OCI-LY1 (cell line): Measurements from ENCODE around the gene MYL3.

Experiments
- H2AFZ ChIP-seq: fragments of 200-600 bp; sonication (generic), shearing (Covaris generic); 2 replicates; pipeline ENCODE4 v1.6.0; 2014; ENCODE audit warnings: antibody characterized with exemption, mild to moderate bottlenecking, low read length
- H3F3A ChIP-seq: fragments of 200-600 bp; sonication (generic), shearing (Covaris generic); 2 replicates; pipeline ENCODE4 v1.6.0; 2014; ENCODE audit warnings: mild to moderate bottlenecking, antibody characterized with exemption, low read length, moderate library complexity; ENCODE audit not compliant: insufficient read depth
- H3K27ac ChIP-seq: fragments of 200-600 bp; sonication (generic); 2 replicates; pipeline ENCODE4 v1.5.1; 2014; ENCODE audit warnings: low read length, mixed run types, mild to moderate bottlenecking, low read depth; ENCODE audit not compliant: poor library complexity, severe bottlenecking
- H3K27me3 ChIP-seq: fragments of 200-600 bp; sonication (generic); 2 replicates; pipeline ENCODE4 v1.6.0; 2014; ENCODE audit warnings: antibody characterized with exemption, mild to moderate bottlenecking, low read length, moderate library complexity; ENCODE audit not compliant: insufficient read depth
- H3K36me3 ChIP-seq: fragments of 200-600 bp; sonication (generic); 2 replicates; pipeline ENCODE4 v1.6.1; 2014; ENCODE audit warnings: mild to moderate bottlenecking, antibody characterized with exemption, low read length, moderate library complexity, mixed read lengths; ENCODE audit not compliant: insufficient read depth
- H3K4me1 ChIP-seq: fragments of 200-600 bp; sonication (generic); 2 replicates; pipeline ENCODE4 v1.5.1; 2014; ENCODE audit warnings: mild to moderate bottlenecking, low read length, moderate library complexity; ENCODE audit not compliant: insufficient read depth, severe bottlenecking
- H3K4me2 ChIP-seq: fragments of 200-600 bp; sonication (generic), shearing (Covaris generic); 2 replicates; pipeline ENCODE4 v1.6.1; 2014; ENCODE audit warnings: low read length
- H3K4me3 ChIP-seq: fragments of 200-600 bp; sonication (generic); 2 replicates; pipeline ENCODE4 v1.5.1; 2014; ENCODE audit warnings: low read length, low read depth, mild to moderate bottlenecking, mixed read lengths; ENCODE audit not compliant: poor library complexity, severe bottlenecking
- H3K79me2 ChIP-seq: fragments of 200-600 bp; shearing (Covaris generic); 2 replicates; pipeline ENCODE4 v1.6.1; 2016; ENCODE audit warnings: mixed run types, low read length, mixed read lengths; ENCODE audit not compliant: insufficient read depth
- H3K9ac ChIP-seq: fragments of 200-600 bp; sonication (generic), shearing (Covaris generic); 2 replicates; pipeline ENCODE4 v1.6.1; 2014; ENCODE audit warnings: mild to moderate bottlenecking, low read length, mixed read lengths
- H3K9me2 ChIP-seq: fragments of 200-600 bp; sonication (generic), shearing (Covaris generic); 2 replicates; pipeline ENCODE4 v1.6.1; 2014; ENCODE audit warnings: low read depth, mild to moderate bottlenecking, low read length, mixed read lengths
- H3K9me3 ChIP-seq: fragments of 200-600 bp; shearing (Covaris generic); 2 replicates; pipeline ENCODE4 v1.6.1; 2014; ENCODE audit warnings: low read length, mixed read lengths
- H4K20me1 ChIP-seq: fragments of 200-600 bp; sonication (generic), shearing (Covaris generic); 2 replicates; pipeline ENCODE4 v1.6.0; 2016; ENCODE audit warnings: mild to moderate bottlenecking, low read length; ENCODE audit not compliant: insufficient read depth
- CTCF ChIP-seq: fragments of 200-600 bp; sonication (generic), shearing (Covaris generic); IDR thresholded peaks from 2 replicates; pipeline ENCODE4 v1.5.1; 2017; ENCODE audit warnings: mild to moderate bottlenecking, antibody characterized with exemption, low read length, moderate library complexity, mixed read lengths
- EZH2 ChIP-seq: fragments of 200-600 bp; sonication (generic), shearing (Covaris generic); IDR thresholded peaks from 2 replicates; pipeline ENCODE4 v1.8.0; 2017; ENCODE audit warnings: borderline replicate concordance, mixed run types, mild to moderate bottlenecking, antibody characterized with exemption, low read length, moderate library complexity, mixed read lengths

The MYL3 gene

DNA sequence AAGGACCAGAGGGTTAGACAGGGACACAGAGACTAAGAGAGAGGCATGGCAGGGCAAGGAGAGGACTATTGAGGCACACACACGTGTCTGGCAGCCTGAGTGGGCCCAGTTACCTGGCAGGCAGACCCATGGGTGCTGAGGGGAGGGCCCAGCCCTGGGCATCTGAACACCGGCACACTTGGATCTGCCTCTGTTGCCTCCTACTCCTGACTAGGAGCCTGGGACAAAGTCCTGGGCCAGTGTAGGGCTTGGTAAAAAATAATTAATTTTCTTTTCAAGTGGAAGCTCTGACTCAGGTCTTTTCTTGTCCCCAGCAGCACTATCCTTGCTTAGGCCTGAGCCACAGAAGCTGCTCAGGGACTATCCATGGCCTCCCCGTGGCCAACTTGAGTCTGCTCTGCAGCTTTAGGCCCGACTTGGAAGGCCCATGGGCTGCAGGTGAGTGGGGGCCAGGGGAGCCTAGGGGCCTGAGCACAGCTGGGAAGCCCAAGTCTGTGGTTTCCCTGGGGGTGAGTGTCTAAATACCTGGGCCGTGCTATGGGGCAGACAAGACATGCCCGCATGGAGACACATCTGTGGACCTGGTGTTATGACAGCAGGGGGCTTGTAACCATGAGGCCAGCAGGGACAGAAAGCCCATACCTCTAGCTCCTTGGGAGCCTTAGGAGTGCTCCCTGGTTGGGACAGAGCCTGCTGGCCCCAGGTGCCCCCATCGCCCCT lies 14.3 kb upstream of the MYL3 start, which contains the start of gene PTH1R:
PTH1R (plus strand) TSS at position 316 of the 720 bp plus-strand sequence. CDS start 5,839 bp downstream, outside the sequence.
- H3K4me3 ChIP-seq, result no peak within 1 kb of the TSS
- H3K27ac ChIP-seq, result no peak within 1 kb of the TSS
- peaks cover 3% of the 10 kb centered on the region for H3K4me1 ChIP-seq
- no peaks in the 10 kb centered on the region for H3K9me3 ChIP-seq
- peaks cover 4% of the 10 kb centered on the region; the same call in 1 of the 2 replicates for H3K27me3 ChIP-seq
- H3K79me2 ChIP-seq, result no peaks in the 10 kb centered on the region
- H3K36me3 ChIP-seq, result no peaks in the 10 kb centered on the region
- no peak within 1 kb of the TSS for H2AFZ ChIP-seq
- H3F3A ChIP-seq, result no peaks in the 10 kb centered on the region
- no peaks in the 10 kb centered on the region for H3K9me2 ChIP-seq
- no peak within 1 kb of the TSS for H3K4me2 ChIP-seq
- H3K9ac ChIP-seq, result no peak within 1 kb of the TSS
- H4K20me1 ChIP-seq, result no peaks in the 10 kb centered on the region
- no peak for TF ChIP-seq CTCF
- TF ChIP-seq EZH2, result no peak

DNA sequence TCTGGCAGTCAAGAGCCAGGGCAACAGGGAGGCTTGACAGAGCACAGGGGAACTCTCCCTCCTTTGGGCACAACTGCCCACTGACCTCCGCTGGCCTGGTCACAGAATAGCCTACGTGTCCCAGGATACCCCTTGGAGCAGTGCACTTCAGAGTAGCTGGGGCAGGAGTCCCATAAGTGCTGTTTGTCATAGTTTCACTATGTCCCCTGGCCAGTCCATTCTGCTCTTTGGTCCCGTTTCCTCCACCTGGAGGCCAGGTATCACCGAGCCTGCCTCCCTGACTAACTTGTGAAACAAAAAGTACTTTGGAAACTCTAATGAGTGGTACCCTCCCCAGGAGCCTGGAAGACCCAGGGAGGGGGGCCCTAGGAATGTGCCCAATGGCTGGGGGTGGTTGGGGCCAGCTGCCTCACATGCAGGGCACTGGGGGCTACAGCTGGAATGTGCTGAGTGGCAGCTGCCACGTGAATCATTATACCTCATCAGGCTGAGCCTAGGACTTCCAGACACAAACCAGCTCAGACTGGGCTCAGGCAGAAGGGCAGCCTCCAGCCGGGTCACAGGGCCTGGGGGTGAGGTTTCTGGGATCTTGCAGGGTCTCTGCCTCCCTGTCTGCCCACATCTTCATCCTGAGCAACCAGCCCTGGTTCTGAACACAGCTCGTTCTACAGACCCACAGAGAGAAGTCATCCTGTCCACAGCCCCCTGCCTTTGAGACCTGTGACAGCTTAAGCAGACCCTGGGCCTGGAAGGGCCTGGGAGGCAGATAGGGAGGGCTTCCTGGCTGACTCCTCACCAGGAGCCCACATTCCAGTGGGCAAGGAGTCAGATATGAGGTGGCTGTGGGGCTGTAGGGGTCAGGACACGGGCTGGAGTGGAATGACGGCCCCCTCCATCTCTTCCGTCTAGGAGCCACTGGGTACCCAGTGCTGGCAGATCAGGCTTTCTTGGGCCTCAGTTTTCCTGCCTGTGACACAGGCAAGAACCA lies 13.4 kb upstream of the MYL3 start:
- no peak overlapping the region for H3K4me3 ChIP-seq
- H2AFZ ChIP-seq, result no peak overlapping the region
- peaks cover 4% of the 10 kb centered on the region; the same call in 1 of the 2 replicates for H3K27me3 ChIP-seq
- no peaks in the 10 kb centered on the region for H3F3A ChIP-seq
- H3K79me2 ChIP-seq, result no peaks in the 10 kb centered on the region
- no peaks in the 10 kb centered on the region for H3K36me3 ChIP-seq
- no peak overlapping the region for H3K27ac ChIP-seq
- TF ChIP-seq CTCF (no peak), EZH2 (no peak)
- no peaks in the 10 kb centered on the region for H3K4me1 ChIP-seq
- H3K4me2 ChIP-seq, result no peak overlapping the region
- no peaks in the 10 kb centered on the region for H3K9me3 ChIP-seq
- no peaks in the 10 kb centered on the region for H4K20me1 ChIP-seq
- H3K9ac ChIP-seq, result no peak overlapping the region
- H3K9me2 ChIP-seq, result no peaks in the 10 kb centered on the region

- Histone ChIP-seq H3K27ac (no peak overlapping the region), H3K4me1 (no peaks in the 10 kb centered on the region), H3K36me3 (no peaks in the 10 kb centered on the region), H3K4me2 (no peak overlapping the region), H2AFZ (no peak overlapping the region), H3K79me2 (no peaks in the 10 kb centered on the region), H3K9me3 (no peaks in the 10 kb centered on the region), H3F3A (no peaks in the 10 kb centered on the region), H3K27me3 (peaks cover 4% of the 10 kb centered on the region; the same call in 1 of the 2 replicates), H3K4me3 (no peak overlapping the region), H4K20me1 (no peaks in the 10 kb centered on the region), H3K9me2 (no peaks in the 10 kb centered on the region), H3K9ac (no peak overlapping the region)
- TF ChIP-seq EZH2, result no peak
- no peak for TF ChIP-seq CTCF
Measured at GRCh38 chr3:46875560-46875959, 12.3 kb upstream of the MYL3 start.
